GM18867 (cell line): ENCODE results near the gene BCL6B.
"Not testable (repeated sequence)": the region's sequence is repeated elsewhere in the genome, so short reads cannot be mapped to it uniquely, and the experiment has no call there.

ENCODE experiments used
- ATAC-seq: cut with Tn5 transposase; IDR thresholded peaks from one replicate; pipeline ENCODE4 v1.9.1; 2021; ENCODE audit warnings: mild to moderate bottlenecking, moderate library complexity; ENCODE audit not compliant: unreplicated experiment

BCL6B gene

DNA sequence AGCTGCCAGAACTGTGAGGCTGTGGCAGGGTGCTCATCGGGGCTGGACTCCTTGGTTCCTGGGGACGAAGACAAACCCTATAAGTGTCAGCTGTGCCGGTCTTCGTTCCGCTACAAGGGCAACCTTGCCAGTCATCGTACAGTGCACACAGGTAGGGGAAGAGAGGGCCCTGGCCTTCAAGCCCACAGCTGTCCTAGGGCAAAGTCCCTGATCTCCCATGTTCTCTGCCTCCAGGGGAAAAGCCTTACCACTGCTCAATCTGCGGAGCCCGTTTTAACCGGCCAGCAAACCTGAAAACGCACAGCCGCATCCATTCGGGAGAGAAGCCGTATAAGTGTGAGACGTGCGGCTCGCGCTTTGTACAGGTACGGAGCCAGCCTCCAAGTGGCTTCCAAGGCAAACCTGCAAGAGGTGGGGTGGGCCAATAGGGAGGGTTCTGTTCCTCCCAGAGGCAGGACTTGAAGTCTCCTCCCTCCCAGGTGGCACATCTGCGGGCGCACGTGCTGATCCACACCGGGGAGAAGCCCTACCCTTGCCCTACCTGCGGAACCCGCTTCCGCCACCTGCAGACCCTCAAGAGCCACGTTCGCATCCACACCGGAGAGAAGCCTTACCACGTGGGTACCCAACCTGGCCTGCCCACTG, 3.7 kb downstream of the BCL6B start:
- no peak for ATAC-seq

DNA sequence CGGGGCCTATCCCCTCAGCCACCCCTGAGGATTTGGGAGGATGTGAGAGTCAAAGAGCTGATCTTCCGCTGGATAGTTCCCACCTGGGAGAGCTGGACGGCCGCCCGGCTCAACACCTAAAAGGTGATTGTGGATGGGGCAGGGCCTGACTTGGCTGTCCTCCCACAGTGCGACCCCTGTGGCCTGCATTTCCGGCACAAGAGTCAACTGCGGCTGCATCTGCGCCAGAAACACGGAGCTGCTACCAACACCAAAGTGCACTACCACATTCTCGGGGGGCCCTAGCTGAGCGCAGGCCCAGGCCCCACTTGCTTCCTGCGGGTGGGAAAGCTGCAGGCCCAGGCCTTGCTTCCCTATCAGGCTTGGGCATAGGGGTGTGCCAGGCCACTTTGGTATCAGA, 4.5 kb downstream of the BCL6B start:
- ATAC-seq = no peak

DNA sequence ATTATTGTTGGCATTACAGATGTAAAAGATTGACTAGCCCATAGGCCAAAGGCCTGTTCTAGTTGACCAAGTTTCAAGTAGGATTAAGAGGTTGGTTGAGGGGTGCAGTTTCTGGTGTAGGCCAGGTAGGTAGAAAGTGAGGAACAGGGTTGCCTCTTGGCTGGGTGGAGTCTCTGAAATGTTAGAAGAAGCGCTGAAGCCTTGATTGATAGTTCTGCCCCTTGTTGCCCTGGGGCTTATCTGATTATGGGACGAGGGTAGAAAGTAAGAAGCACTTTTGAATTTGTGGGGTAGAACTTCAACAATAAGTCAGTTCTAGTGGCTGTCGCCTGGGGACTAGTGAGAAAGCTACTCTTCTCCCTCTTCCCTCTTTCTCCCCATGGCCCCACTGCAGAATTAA, 6.2 kb downstream of the BCL6B start:
- ATAC-seq = no peak

DNA sequence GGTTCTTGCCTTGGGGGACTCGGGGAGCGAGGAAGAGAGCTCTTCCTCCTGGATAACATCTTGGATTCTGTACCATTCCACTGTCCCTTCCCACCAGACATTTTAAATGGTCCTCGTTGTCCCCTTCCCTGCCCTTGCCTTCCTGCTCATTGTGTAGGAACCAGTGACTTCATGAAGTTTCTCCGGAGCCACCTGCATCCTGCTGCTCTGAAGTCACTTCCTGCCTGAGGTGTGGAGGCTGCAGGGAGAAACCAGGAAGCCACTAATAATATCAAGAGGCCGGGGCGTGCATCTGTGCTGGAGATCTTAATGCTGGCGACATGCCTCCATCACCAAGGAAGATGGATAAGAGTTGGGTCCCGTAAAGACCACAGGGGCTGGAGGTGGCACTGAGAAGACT, 6.8 kb downstream of the BCL6B start:
- no peak for ATAC-seq

DNA sequence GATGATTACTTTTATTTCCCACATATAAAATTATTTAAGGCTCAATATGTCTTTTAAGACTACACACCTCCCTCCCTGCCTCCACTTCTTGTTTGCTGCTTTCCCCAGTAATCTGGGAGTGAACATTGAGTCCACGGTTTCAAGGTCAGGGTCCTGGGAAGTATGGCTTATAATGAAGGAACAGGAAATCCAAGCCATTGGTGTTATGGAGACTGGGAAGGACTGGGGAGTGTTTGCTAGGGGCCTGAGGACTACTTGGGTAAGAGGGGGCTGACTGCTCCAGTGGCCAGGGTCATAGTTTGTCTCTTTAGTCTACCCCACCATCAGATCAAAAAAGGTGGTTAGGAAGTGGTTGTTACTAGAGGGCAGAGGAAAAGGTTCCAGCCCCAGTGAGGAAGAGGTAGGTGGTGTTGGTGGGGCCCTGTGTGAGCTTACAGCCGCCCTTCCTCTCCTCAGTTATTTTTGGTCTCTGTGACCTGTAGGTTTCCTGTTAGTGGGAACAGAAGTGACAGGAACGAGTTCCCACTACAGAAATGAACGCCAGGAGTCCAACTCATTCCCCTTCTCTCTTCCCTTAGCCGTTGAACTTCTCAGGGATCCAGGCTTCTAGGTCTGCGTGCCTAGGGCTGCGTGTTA, 12.2 kb downstream of the BCL6B start:
- ATAC-seq = peak; percentile 17

DNA sequence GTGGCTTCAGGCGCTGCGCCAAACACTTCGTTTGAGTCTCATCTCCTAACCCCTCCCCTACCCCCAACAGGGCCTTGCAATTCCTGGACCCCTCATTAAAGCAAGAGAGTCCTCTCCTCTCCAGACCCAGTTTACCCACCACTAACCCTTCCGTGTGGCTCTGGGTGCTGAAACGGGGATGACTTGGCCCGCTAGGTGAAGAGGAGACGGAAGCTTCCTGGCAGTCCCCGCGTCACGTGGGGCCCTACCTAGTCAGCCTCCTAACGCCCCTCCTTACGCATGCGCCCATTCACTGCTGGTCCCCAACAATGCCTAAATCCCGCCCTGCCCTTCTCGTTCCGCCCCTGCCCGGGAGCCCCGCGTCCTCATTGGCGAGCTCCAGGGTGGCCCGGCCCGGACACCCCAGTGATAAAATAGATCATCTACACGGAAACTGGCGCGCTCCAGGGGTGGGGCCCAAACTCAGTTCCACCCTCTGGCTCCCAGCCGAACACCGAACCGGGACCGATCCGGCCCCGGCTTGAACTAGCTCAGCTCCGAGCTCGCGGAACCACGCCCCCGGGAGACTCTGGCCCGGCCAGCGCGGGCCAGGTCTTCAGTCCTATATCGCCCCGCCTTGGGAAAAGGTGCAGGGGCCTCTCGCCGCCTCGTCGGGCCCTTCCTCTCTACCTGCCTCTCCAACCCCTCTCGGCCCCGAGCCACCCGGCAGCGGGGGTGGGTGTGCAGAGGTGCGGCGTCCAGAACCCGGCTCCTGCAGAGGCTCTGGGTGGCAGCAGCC, 12.9 kb downstream of the BCL6B start, which contains the start of gene SLC16A13:
Gene SLC16A13, plus strand, starts transcription at position 425 of the 778 bp plus-strand sequence. CDS start 368 bp downstream, outside the sequence.
- peak; percentile 90 for ATAC-seq

DNA sequence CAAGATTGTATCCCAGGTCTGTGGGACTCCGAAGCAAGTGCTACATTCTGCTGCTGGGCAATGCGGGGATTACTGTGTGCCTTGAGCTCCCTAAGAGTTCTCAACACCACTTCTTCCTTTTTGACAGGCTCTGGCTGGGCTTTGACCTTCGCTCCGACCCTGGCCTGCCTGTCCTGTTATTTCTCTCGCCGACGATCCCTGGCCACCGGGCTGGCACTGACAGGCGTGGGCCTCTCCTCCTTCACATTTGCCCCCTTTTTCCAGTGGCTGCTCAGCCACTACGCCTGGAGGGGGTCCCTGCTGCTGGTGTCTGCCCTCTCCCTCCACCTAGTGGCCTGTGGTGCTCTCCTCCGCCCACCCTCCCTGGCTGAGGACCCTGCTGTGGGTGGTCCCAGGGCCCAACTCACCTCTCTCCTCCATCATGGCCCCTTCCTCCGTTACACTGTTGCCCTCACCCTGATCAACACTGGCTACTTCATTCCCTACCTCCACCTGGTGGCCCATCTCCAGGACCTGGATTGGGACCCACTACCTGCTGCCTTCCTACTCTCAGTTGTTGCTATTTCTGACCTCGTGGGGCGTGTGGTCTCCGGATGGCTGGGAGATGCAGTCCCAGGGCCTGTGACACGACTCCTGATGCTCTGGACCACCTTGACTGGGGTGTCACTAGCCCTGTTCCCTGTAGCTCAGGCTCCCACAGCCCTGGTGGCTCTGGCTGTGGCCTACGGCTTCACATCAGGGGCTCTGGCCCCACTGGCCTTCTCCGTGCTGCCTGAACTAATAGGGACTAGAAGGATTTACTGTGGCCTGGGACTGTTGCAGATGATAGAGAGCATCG, 15.4 kb downstream of the BCL6B start:
- no peak for ATAC-seq

DNA sequence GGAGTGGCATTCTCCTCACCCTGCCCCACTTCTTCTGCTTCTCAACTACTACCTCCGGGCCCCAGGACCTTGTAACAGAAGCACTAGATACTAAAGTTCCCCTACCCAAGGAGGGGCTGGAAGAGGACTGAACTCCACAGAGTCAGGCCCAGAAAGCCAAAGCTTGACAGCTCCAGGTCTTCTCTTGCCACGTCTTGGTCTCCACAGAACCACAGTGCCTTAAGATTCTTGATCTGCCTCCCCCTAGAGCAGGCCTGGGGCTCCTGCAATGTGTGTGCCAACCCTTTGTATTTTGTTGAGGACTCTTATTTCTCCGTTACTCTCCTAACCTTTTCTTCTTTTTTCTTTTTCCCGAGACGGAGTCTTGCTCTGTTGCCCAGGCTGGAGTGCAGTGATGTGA, 17.0 kb downstream of the BCL6B start:
- no peak for ATAC-seq

DNA sequence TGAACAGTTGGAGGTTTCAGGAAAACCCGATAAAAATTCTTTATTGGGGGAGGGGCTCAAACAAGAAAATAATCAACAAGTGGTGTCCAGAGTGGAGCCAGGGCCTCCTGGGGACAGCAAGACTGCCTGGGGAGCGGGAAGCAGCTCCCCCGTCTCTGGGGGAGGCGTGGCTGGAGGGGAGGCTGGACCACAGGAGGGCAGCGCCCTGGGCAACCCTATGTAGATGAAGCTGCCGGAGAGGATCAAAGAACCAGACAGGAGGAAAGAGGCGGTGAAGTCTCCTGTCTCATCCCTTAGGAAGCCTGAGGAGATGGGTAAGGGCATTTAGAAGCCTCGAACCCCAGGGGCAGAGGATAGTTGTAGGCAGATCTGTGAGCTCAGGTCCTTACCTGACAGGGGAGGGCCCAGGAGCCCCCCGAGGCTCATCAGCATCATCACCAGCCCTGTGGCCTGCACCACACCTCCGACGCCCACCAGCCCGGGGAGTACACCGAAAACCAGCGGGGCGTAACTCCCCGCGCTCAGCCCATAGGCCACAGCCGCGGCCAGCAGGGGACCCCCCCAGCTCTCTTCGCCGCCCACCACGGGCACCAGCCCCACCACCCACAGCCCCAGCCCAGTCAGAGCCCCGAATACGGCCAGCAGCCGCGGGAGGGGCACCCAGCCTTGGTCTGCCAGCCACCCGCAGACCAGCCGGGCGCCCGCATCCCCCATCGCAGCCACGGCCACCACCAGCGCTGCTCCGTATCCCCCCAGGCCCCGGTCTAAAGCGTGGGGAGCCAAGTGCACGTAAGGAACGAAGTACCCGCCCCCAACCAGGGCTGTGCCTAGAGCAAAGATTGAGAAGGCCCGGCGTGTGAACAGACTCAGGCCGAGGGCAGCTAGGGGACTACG, 19.0 kb downstream of the BCL6B start:
- no peak for ATAC-seq

DNA sequence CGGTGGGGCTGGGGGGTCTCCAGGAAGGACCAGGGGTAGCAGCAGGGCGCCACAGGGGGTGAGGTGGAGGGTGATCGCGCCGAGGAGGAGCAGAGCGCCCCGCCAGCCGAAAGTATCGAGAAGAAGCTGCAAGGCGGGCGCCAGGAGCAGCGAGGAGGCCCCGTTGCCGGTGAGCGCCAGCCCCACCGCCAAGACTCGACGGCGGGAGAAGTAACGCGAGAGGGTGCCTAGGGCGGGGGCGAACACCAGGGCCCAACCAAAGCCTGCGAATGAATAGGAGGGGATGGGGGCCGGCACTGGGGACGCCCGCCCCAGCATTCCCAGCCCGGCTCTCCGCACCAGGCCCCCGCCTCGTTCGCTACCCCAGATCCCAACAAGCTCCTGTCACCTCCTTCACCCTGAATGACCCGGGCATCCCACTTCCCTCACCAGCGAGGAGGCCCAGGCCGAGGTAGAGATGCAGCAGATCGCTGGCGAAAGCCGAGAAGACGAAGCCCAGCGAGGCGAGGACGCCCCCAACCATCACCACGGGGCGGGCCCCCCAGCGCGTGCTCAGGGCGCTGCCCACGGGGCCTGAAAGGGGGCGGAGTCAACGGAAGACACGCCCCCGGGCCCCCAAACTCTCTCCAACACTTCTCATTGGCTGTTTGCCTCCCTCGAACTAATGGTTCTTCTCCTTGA, 19.8 kb downstream of the BCL6B start:
- ATAC-seq = no peak

DNA sequence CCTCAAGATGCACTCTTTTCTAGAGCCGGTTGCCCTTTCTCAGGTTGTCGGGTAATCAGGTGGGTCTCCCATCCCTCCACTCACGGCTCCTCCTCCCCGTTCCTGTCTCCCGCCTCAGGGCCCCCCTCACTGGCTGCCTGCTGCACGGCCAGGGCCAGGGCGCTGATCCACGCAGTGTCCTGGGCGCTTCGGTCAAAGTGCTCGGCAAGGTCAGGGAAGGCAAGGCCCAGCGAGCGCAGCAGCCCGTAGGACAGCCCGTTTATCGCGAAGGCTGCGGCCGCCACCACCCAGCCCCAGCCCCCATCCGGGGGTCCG, 20.3 kb downstream of the BCL6B start:
- no peak for ATAC-seq

DNA sequence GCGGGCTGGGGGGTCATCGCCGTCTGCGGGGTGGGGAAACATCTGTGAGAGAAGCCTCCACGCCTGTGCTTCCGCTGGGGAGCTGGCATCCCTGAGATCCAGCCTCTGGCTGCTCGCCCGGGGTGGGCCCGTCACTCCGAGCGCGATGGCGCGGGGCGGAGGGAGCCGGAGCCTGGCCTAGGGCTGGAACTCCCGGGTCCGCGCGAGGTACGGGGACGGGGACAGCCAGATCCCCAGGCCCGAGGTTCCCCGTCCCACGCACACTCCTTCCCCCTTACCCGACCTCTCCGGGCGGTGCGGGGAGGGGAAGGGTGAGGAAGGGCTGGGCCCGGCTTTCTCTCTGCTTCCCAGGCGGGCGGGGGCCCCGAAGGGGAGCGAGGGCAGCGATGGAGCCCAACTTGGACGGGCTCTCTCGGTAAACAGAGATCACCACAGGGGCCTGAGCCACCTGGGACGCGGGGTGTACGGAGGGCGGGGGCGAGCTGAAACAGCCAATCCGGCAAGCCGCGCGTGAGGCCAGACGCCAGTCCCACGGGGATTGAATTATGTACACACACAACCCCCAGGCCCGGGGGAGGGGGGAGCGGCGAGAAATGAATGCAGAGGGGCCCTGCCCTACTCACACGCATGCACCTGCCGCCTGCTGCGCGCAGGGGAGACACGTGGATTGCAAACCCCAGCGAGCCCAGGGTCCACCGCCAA, 20.8 kb downstream of the BCL6B start, which contains the start of gene SLC16A11:
Gene SLC16A11, minus strand, starts transcription at position 596 of the 702 bp plus-strand sequence. Its CDS starts 579 bp downstream, at position 17.
- no peak for ATAC-seq

DNA sequence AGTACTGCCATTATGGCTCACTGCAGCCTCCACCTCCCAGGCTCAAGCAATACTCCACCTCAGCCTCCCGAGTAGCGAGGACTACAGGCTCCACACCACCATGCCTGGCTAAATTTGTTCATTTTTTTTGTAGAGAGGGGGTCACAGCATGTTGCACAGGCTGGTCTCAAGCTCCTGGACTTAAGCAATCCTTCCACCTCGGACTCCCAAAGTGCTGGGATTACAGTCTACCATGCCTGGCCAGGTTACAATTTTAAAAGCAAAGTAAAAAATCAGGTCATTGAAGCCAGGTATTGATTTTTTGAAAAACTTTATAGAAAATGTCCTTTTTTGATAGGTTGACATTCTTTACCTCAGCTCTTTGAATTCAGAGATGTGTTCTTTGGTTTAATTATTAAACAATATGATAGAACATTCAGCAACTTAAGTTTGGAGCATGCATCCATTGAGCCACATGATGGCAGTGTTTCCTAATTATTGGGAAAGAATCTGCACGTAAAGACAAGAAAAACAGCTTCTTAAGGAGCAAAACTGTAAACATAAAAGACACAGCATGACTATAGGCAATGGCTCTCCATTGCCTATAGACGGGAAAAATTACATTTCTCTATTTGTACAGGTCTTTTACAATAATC, 22.8 kb downstream of the BCL6B start:
- ATAC-seq = no peak

DNA sequence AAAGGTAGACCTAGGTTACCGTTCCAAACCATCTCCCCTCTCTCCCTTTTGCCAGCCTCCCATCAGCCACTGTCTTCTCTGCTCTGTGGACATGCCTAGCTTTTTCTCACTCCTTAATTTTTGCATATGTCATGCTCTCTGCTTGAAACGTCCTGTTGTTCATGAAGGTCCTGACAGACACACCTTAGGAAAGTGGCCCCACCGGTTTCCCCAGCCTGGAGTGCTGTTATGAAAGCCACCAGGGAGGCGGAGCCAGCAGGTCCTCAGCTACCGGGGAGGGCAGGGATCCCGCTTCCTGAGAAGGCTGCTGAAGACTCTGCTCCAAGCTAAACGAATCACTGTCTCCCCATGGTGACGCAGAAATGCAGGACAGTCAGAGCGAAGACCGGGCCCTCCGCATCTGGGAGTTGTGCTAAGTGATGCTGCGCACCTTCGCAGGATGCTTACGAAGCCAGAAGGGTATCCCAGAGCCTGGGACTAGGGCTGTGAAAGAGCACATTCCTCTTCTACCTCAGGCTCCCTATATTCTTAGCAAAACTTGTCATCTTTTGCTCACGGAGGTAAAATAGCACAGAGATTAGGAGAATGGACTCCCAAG, 23.4 kb downstream of the BCL6B start:
- no peak for ATAC-seq

DNA sequence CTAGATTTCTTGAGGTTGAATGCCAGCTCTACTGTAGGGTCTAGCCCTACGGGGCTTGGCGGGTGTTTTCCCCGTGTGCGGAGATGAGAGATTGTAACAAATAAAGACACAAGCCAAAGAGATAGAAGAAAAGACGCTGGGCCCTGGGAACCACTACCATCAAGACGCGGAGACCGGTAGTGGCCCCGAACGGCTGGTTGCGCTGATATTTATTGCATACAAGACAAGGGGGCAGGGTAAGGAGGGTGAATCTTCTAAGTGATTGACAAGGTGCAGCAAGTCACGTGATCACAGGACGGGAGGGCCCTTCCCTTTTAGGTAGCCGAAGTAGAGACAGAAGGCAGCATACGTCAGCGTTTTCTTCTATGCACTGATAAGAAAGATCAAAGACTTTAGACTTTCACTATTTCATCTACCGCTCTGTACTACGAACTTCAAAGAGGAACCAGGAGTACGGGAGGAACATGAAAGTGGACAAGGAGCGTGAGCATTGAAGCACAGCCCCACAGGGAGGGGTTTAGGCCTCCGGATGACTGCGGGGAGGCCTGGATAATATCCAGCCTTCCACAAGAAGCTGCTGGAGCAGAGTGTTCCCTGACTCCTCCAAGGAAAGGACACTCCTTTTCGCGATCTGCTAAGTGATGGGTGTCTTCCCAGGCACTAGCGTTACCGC, 24.0 kb downstream of the BCL6B start:
- not testable (repeated sequence) for ATAC-seq

DNA sequence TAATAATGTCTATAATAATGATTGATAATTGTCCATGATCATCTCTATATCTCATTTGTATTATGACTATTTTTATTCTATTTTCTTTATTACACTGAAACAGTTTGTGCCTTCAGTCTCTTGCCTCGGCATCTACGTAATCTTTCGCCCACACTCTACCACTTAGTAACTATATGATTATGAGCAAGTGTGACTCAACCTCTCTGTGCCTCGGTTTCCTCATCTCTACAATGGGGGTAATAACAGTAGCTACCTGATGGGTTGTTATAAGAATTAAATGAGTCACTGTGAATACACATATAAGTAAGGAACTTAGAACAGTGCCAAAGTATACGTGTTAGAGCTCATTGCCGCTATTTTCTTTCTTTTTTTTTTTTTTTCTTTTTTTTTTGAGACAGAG, 24.7 kb downstream of the BCL6B start:
- ATAC-seq = no peak

DNA sequence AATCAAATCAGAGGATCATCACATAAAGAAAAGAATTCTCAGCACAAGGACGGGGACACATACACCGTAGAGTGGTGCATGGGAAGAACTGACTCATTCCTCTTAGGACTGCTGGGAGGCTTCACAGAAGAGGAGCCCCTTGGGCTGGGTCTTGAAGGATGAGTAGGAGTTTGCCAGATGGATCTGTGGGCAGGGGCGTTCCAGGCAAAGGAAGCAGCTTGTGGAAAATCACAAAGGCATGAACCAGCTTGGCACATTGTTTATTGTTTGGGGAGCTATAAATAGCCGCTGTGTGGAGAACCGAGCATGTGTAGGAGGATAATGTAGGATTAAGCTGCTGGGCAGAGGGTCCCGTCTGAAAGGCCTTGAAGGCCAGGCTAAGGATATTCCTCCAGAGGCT, 26.1 kb downstream of the BCL6B start:
- ATAC-seq = no peak

DNA sequence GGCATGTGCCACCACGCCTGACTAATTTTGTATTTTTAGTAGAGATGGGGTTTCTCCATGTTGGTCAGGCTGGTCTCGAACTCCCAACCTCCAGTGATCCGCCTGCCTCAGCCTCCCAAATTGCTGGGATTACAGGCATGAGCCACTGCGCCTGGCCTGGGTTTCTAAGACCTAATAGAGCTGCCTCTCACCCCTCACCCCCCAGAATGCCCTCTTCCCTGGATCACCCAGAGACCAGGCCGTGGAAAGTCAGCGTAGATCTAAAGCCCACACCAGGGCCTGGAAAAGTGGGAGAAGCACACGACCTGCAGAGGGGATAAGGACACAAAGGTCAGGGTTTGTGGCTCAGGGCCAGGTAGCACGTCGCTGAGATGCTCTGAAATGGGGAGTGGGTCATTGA, 27.7 kb downstream of the BCL6B start:
- not testable (repeated sequence) for ATAC-seq
